Measurements from ENCODE around the gene AFAP1L2. TPM values are rescaled to one million over a fixed set of nuclear protein-coding genes. Genes with fewer than 3 reads are reported as not detected.

Gene AFAP1L2
- total RNA-seq, 1 donor from 2014 or later: 24.0 TPM

DNA sequence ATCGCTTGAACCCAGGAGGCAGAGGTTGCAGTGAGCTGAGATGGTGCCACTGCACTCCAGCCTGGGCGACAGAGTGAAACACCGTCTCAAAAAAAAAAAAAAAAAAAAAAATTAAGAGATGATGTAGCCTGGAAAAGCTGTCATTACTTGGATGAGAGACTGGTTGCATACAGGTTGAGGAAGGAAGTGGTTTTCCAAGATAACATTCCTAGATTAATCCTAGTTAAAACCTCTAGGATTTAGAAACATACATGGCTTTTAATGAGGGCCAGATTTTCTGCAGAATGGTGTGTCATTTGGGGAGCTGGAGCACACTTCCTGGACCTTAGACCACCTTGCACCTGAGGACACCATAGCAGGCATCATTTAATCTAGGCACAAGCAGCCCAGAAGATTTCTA lies 147.5 kb downstream of the AFAP1L2 start:
- Histone ChIP-seq H3K27me3 (ENCODE audit: control insufficient read depth in 3 of 3, insufficient read depth in 3 of 3, low read length in 3 of 3) (no peaks in the 10 kb centered on the region), H3K27ac (ENCODE audit: low read depth, low read length) (no peak overlapping the region), H3K4me3 (ENCODE audit: low read length in 3 of 3) (no peak overlapping the region), H3K9me3 (ENCODE audit: control insufficient read depth in 3 of 3, low read length in 3 of 3) (no peaks in the 10 kb centered on the region), H3K4me1 (ENCODE audit: control insufficient read depth in 3 of 3, insufficient read depth in 3 of 3, low read length in 3 of 3) (peaks cover 3 to 8% (median 7%) of the 10 kb centered on the region in 3 donors), H3K9ac (ENCODE audit: low read depth in 1 of 3, low read length in 3 of 3) (no peak overlapping the region), H3K36me3 (ENCODE audit: control insufficient read depth in 3 of 3, insufficient read depth in 3 of 3, low read length in 3 of 3) (no peaks in the 10 kb centered on the region)

DNA sequence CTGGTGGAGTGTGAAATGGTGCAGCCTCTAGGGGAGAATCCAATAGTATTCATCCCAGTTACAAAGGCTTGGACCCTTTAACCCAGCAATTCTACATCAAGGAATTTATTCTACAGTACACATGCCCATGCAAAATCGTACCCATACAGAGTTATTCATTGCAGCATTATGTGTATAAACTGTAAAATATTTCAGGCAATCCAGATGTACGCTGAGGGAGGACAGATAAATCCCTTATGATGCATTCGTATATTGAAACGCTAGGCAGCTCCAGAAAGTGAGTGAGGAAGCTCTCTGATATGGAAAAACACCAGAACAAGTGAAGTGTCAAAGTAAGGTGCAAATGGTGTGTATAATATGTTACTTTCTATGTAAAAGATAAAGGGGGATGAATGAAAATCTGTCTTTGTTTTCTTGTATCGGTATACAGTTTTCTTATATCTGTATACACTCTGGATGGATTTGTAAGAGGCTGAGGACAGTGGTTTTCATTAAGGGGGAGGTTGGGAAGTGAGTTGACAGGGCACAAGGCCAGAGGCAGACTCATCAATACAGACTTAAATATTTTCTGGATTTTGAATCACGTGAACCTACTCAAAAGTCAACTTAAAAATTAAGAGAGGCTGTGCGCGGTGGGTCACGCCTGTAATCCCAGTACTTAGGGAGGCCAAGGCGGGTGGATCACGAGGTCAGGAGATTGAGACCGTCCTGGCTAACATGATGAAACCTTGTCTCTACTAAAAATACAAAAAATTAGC lies 148.1 kb downstream of the AFAP1L2 start:
- Histone ChIP-seq H3K4me1 (ENCODE audit: control insufficient read depth in 3 of 3, insufficient read depth in 3 of 3, low read length in 3 of 3) (peaks cover 3 to 8% (median 7%) of the 10 kb centered on the region in 3 donors), H3K4me3 (ENCODE audit: low read length in 3 of 3) (no peak overlapping the region), H3K9ac (ENCODE audit: low read depth in 1 of 3, low read length in 3 of 3) (no peak overlapping the region), H3K9me3 (ENCODE audit: control insufficient read depth in 3 of 3, low read length in 3 of 3) (no peaks in the 10 kb centered on the region), H3K36me3 (ENCODE audit: control insufficient read depth in 3 of 3, insufficient read depth in 3 of 3, low read length in 3 of 3) (no peaks in the 10 kb centered on the region), H3K27ac (ENCODE audit: low read depth, low read length) (no peak overlapping the region), H3K27me3 (ENCODE audit: control insufficient read depth in 3 of 3, insufficient read depth in 3 of 3, low read length in 3 of 3) (no peaks in the 10 kb centered on the region)

DNA sequence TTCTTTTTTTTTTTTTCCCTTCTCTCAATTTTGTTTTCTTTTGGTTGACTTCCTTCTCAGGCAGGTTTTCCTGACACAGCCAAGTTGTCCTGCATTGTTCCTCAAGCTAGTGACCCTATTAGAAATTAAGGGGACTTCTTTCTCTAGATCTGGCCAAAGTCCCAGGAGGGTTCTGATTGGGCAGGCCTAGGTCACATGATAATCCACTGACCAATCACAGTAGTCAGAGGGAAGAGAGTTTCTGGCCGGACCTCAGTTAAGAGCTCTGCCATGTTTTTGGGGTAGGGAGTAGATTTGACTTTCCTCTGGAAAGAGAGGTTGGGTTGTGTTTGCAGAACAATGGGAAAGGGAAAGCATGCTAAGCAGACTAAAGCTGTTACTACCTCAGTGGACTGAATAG lies 149.1 kb downstream of the AFAP1L2 start:
- H3K27ac ChIP-seq (ENCODE audit: low read depth, low read length): no peak overlapping the region
- H3K9ac ChIP-seq (ENCODE audit: low read depth in 1 of 3, low read length in 3 of 3): no peak overlapping the region
- H3K4me1 ChIP-seq (ENCODE audit: control insufficient read depth in 3 of 3, insufficient read depth in 3 of 3, low read length in 3 of 3): peaks cover 3 to 8% (median 8%) of the 10 kb centered on the region in 3 donors
- no peaks in the 10 kb centered on the region for H3K27me3 ChIP-seq (ENCODE audit: control insufficient read depth in 3 of 3, insufficient read depth in 3 of 3, low read length in 3 of 3)
- H3K36me3 ChIP-seq (ENCODE audit: control insufficient read depth in 3 of 3, insufficient read depth in 3 of 3, low read length in 3 of 3): no peaks in the 10 kb centered on the region
- no peak overlapping the region for H3K4me3 ChIP-seq (ENCODE audit: low read length in 3 of 3)
- no peaks in the 10 kb centered on the region for H3K9me3 ChIP-seq (ENCODE audit: control insufficient read depth in 3 of 3, low read length in 3 of 3)

DNA sequence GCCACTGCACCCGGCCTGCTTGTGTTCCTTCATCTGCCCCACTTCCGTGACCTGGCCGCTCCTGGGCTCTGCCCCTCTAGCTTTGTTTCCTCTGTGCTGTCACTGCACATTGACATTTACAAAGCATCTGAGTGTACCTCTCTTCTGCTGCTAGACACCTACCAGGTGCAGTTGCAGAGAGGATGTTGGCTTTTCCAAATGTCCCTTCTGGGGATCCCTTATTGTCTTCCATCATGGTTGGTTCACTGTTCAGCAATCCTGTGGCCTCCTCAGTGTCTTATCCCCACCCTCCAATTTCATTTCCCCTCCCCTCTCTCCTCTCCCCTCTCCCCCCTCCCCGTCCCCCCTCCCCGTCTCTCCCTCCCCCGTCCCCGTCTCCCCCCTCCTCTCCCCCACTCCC lies 151.4 kb downstream of the AFAP1L2 start:
- H3K4me1 ChIP-seq (ENCODE audit: control insufficient read depth in 3 of 3, insufficient read depth in 3 of 3, low read length in 3 of 3): peaks cover 0 to 10% (median 9%) of the 10 kb centered on the region in 3 donors

DNA sequence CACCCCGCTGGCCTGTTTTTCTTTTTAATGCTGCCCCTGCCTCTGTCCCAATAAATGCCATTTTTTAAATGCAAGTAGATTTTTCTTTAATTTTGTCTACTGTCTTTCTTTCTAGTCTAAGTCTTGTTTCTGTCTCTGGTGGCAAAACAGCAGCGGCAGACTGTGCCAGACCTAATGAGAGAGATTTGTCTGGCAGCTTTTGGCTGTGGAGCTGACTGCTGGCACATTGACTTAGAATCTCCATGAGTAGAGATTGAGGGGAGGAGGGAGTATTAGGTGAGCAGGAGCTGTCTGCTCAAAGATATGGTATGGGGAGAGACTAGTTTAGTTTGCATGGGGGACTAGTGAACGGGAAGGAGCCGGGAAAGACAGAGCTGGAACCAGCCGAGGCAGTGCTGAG lies 152.2 kb downstream of the AFAP1L2 start:
- Histone ChIP-seq H3K9ac (ENCODE audit: low read depth in 1 of 3, low read length in 3 of 3) (no peak overlapping the region), H3K9me3 (ENCODE audit: control insufficient read depth in 3 of 3, low read length in 3 of 3) (no peaks in the 10 kb centered on the region), H3K27me3 (ENCODE audit: control insufficient read depth in 3 of 3, insufficient read depth in 3 of 3, low read length in 3 of 3) (no peaks in the 10 kb centered on the region), H3K4me1 (ENCODE audit: control insufficient read depth in 3 of 3, insufficient read depth in 3 of 3, low read length in 3 of 3) (peaks cover 0 to 7% (median 6%) of the 10 kb centered on the region in 3 donors), H3K27ac (ENCODE audit: low read depth, low read length) (no peak overlapping the region), H3K36me3 (ENCODE audit: control insufficient read depth in 3 of 3, insufficient read depth in 3 of 3, low read length in 3 of 3) (no peaks in the 10 kb centered on the region), H3K4me3 (ENCODE audit: low read length in 3 of 3) (no peak overlapping the region)

More for the DNA sequence above, 151.4 kb downstream of the AFAP1L2 start:
- no peaks in the 10 kb centered on the region for H3K36me3 ChIP-seq (ENCODE audit: control insufficient read depth in 3 of 3, insufficient read depth in 3 of 3, low read length in 3 of 3)
- H3K9ac ChIP-seq (ENCODE audit: low read depth in 1 of 3, low read length in 3 of 3): no peak overlapping the region
- H3K9me3 ChIP-seq (ENCODE audit: control insufficient read depth in 3 of 3, low read length in 3 of 3): no peaks in the 10 kb centered on the region
- H3K4me3 ChIP-seq (ENCODE audit: low read length in 3 of 3): no peak overlapping the region
- H3K27ac ChIP-seq (ENCODE audit: low read depth, low read length): no peak overlapping the region
- H3K27me3 ChIP-seq (ENCODE audit: control insufficient read depth in 3 of 3, insufficient read depth in 3 of 3, low read length in 3 of 3): no peaks in the 10 kb centered on the region

DNA sequence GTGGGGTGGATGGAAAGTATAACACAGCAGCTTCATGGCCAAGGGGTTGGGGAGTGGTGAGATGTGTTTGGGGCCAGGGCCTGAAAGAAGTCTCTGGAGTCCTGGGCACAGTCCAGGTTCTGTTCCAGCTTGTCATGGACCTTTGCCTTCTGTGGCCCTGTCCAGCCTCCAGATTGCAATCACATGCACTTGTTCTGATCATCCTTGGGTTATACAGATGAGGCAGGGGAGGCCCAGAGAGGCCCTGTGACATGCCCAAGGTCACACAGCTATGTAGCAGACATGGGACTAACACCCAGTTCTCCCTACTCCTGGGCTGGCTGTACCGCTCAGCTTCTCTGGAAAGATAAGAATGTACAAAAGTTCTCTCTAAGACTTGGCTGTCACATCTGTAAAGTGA lies 153.6 kb downstream of the AFAP1L2 start:
- peaks cover 0 to 7% (median 6%) of the 10 kb centered on the region in 3 donors for H3K4me1 ChIP-seq (ENCODE audit: control insufficient read depth in 3 of 3, insufficient read depth in 3 of 3, low read length in 3 of 3)
- no peaks in the 10 kb centered on the region for H3K9me3 ChIP-seq (ENCODE audit: control insufficient read depth in 3 of 3, low read length in 3 of 3)
- no peak overlapping the region for H3K27ac ChIP-seq (ENCODE audit: low read depth, low read length)
- H3K36me3 ChIP-seq (ENCODE audit: control insufficient read depth in 3 of 3, insufficient read depth in 3 of 3, low read length in 3 of 3): no peaks in the 10 kb centered on the region
- no peaks in the 10 kb centered on the region for H3K27me3 ChIP-seq (ENCODE audit: control insufficient read depth in 3 of 3, insufficient read depth in 3 of 3, low read length in 3 of 3)
- no peak overlapping the region for H3K9ac ChIP-seq (ENCODE audit: low read depth in 1 of 3, low read length in 3 of 3)
- no peak overlapping the region for H3K4me3 ChIP-seq (ENCODE audit: low read length in 3 of 3)

DNA sequence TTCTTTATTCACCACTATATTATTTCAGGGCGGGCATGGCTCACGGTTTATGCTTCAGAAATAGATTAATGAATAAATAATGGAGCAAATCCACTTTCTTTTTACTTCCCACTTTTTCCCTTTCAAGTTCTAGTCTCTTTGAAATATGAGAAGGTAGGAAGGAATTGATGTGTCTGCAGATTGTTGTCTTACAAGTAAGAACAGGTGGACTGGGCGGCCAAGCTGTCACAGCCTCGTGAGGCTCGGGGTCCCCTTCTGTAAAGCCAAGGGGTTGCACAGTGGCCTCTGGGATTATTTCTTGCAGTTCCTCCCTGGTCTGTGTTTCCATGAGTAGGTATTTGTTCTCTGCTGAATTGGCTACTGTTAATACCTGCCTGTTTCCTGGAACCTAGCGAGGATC lies 154.1 kb downstream of the AFAP1L2 start:
- Histone ChIP-seq H3K9ac (ENCODE audit: low read depth in 1 of 3, low read length in 3 of 3) (no peak overlapping the region), H3K4me1 (ENCODE audit: control insufficient read depth in 3 of 3, insufficient read depth in 3 of 3, low read length in 3 of 3) (peaks cover 0 to 7% (median 6%) of the 10 kb centered on the region in 3 donors), H3K36me3 (ENCODE audit: control insufficient read depth in 3 of 3, insufficient read depth in 3 of 3, low read length in 3 of 3) (no peaks in the 10 kb centered on the region), H3K4me3 (ENCODE audit: low read length in 3 of 3) (no peak overlapping the region), H3K27ac (ENCODE audit: low read depth, low read length) (no peak overlapping the region), H3K27me3 (ENCODE audit: control insufficient read depth in 3 of 3, insufficient read depth in 3 of 3, low read length in 3 of 3) (no peaks in the 10 kb centered on the region), H3K9me3 (ENCODE audit: control insufficient read depth in 3 of 3, low read length in 3 of 3) (no peaks in the 10 kb centered on the region)

DNA sequence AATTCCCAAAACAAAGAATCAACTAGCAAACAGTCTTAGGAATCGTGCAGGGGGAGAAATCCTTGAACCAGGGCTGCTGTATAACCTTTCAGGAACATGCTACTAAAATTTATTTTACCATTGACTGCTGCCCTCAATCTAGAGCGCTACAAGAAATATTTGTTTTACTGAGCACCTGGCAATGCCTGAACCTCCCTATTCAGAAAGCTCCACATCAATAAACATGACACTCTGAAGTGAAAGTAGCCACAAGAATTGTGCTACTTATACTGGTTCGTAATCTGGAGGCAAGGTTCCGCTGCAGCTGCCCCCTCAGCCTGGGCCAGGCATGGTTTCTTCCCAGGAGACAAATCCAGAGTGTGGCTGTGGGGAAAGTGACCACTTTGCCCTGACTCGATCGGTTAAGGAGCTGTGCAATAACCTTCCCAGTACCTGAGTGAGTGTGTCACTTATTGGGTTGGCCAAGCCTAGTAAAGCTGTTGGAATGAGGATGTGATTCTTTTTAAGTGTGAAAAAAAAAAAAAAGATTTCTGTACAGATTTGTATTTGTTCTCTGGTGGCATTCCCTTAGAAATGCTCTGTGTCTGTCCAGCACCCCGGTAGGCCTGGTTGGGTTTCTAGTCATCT lies 157.5 kb downstream of the AFAP1L2 start:
- Histone ChIP-seq H3K27me3 (ENCODE audit: control insufficient read depth in 3 of 3, insufficient read depth in 3 of 3, low read length in 3 of 3) (peaks cover 0 to 13% (median 6%) of the 10 kb centered on the region in 3 donors), H3K36me3 (ENCODE audit: control insufficient read depth in 3 of 3, insufficient read depth in 3 of 3, low read length in 3 of 3) (no peaks in the 10 kb centered on the region), H3K9ac (ENCODE audit: low read depth in 1 of 3, low read length in 3 of 3) (no peak overlapping the region), H3K27ac (ENCODE audit: low read depth, low read length) (no peak overlapping the region), H3K4me3 (ENCODE audit: low read length in 3 of 3) (no peak overlapping the region), H3K4me1 (ENCODE audit: control insufficient read depth in 3 of 3, insufficient read depth in 3 of 3, low read length in 3 of 3) (peaks cover 0 to 7% (median 6%) of the 10 kb centered on the region in 3 donors), H3K9me3 (ENCODE audit: control insufficient read depth in 3 of 3, low read length in 3 of 3) (no peaks in the 10 kb centered on the region)

DNA sequence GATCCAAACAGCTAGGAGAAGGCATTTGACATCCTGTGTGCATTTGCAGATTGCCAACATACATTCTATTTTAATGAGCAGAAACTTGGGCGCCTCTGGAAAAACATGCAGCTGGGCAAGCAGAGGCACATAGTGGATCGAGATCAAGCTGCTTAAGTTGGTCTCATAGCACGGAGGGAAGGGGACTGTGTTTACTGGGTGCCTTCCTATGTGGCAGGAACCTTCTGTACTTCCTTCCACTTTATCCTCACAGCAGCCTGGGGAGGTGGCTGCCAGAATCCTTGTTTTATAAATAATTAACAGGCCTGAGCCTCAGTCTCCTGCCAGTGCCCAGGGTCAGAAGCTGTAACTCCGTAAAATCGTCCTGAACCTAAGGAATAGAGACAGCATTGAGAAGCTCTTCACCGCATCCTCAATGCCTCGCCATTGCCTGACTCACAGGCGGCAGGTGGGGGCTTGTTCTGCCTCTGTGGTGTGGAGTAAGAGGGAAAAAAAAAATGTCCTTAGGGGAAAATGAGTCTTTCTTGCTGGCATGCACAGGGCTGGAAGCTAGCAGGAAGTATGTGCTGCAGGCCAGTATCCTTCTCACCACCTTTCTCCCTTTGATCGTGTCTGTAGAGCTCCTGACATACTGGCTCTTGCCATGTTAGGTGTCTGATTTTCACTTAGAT lies 159.0 kb downstream of the AFAP1L2 start:
- no peaks in the 10 kb centered on the region for H3K36me3 ChIP-seq (ENCODE audit: control insufficient read depth in 3 of 3, insufficient read depth in 3 of 3, low read length in 3 of 3)
- peaks cover 3 to 15% (median 14%) of the 10 kb centered on the region in 3 donors for H3K27me3 ChIP-seq (ENCODE audit: control insufficient read depth in 3 of 3, insufficient read depth in 3 of 3, low read length in 3 of 3)
- no peak overlapping the region for H3K27ac ChIP-seq (ENCODE audit: low read depth, low read length)
- H3K9ac ChIP-seq (ENCODE audit: low read depth in 1 of 3, low read length in 3 of 3): no peak overlapping the region
- H3K9me3 ChIP-seq (ENCODE audit: control insufficient read depth in 3 of 3, low read length in 3 of 3): no peaks in the 10 kb centered on the region
- peaks cover 0 to 4% (median 1%) of the 10 kb centered on the region in 3 donors for H3K4me1 ChIP-seq (ENCODE audit: control insufficient read depth in 3 of 3, insufficient read depth in 3 of 3, low read length in 3 of 3)
- H3K4me3 ChIP-seq (ENCODE audit: low read length in 3 of 3): no peak overlapping the region

All from skeletal muscle tissue (tissue), 4 donors.